ENCODE data around the gene NELFCD. TPM values are rescaled to one million over a fixed set of nuclear protein-coding genes. Genes with fewer than 3 reads are reported as not detected.

The NELFCD gene
- total and polyA plus RNA-seq, 10 of the 15 experiments (the other 5 are each of a cell fraction or from before 2014, with no cell fraction given) = 8.9 to 109 (median 82.9) TPM

- BruUV-seq (replicated peaks) = no TSS peak
- SMC1A ChIA-PET (ENCODE audit: uncharacterized antibody, unreplicated experiment) = interaction anchor here (1.1 to 1.3 kb wide), 2 partner anchors 9 to 14 kb away, joined by 3 to 4 read pairs; no protein-coding TSS in a partner anchor
- Histone ChIP-seq H3K79me2 (ENCODE audit: control insufficient read depth, insufficient read depth, low read length) (no peaks in the 10 kb centered on the region), H3K9ac (ENCODE audit: control insufficient read depth, insufficient read depth, low read length) (no peak overlapping the region), H3K4me3 (no peak overlapping the region), H3K36me3 (ENCODE audit: control insufficient read depth in 2 of 2, insufficient read depth in 2 of 2, low read length in 1 of 2) (peaks cover 1 to 4% of the 10 kb centered on the region in 2 experiments; a peak in 3 of 4 replicates), H4K20me1 (ENCODE audit: control insufficient read depth, insufficient read depth) (no peaks in the 10 kb centered on the region), H2AFZ (ENCODE audit: control insufficient read depth, low read depth, low read length) (no peak overlapping the region), H3K4me1 (ENCODE audit: control insufficient read depth, insufficient read depth, low read length) (peaks cover 11% of the 10 kb centered on the region), H3K27me3 (replicated peaks in 1 of 2; ENCODE audit: control insufficient read depth in 2 of 2, insufficient read depth in 2 of 2, low read length in 1 of 2) (no peaks in the 10 kb centered on the region), H3K27ac (ENCODE audit: control insufficient read depth, insufficient read depth) (no peak overlapping the region), H3K9me3 (replicated peaks; ENCODE audit: control insufficient read depth, insufficient read depth, low read length) (no peaks in the 10 kb centered on the region), H3K4me2 (ENCODE audit: control insufficient read depth, insufficient read depth) (no peak overlapping the region)
- ATAC-seq (peak; percentile 35), FAIRE-seq (no peak), DNase-seq (ENCODE audit: low read depth, low spot score) (no peak)
- in situ Hi-C loops (cut with MboI) = no loop called here
- intact Hi-C loops (cut with micrococcal nuclease; ENCODE audit: unreplicated experiment) = no loop called here
- POLR2A ChIA-PET = no interaction called here
- 86% methylated on average over 16 of the region's 16 CpGs for WGBS (ENCODE audit: insufficient coverage, insufficient replicate concordance, low lambda C conversion rate, missing lambda C conversion rate)
- TF ChIP-seq RAD51 (IDR thresholded peaks at IDR 0.05) = no peak
- TF ChIP-seq PAX5 (IDR thresholded peaks at IDR 0.05; ENCODE audit: borderline replicate concordance, low read depth, low read length) = no peak
- no peak for TF ChIP-seq RELB (IDR thresholded peaks at IDR 0.05; ENCODE audit: low read depth)
- no peak for TF ChIP-seq MXI1 (IDR thresholded peaks at IDR 0.05; ENCODE audit: low read depth, low read length)
- no peak for TF ChIP-seq RAD21 (IDR thresholded peaks at IDR 0.05; ENCODE audit: insufficient read depth, low read depth, low read length)
- no peak for TF ChIP-seq BACH1 (IDR thresholded peaks at IDR 0.05; ENCODE audit: borderline replicate concordance)
- TF ChIP-seq MYB (IDR thresholded peaks at IDR 0.05; ENCODE audit: borderline replicate concordance, low read depth, low read length) = no peak
- TF ChIP-seq SMAD1 (IDR thresholded peaks at IDR 0.05; ENCODE audit: low read depth, partially characterized antibody) = no peak
- TF ChIP-seq HDAC2 (IDR thresholded peaks at IDR 0.05) = no peak
- no peak for TF ChIP-seq CBFB (IDR thresholded peaks at IDR 0.05; ENCODE audit: low read depth)
- TF ChIP-seq SREBF2 (IDR thresholded peaks at IDR 0.05; ENCODE audit: low read length) = no peak
- no peak for TF ChIP-seq E4F1 (IDR thresholded peaks at IDR 0.05; ENCODE audit: borderline replicate concordance, partially characterized antibody)
- no peak for TF ChIP-seq SRF (IDR thresholded peaks at IDR 0.05; ENCODE audit: low read depth in 2 of 2, low read length in 2 of 2)
- TF ChIP-seq FOS (IDR thresholded peaks at IDR 0.05; ENCODE audit: borderline replicate concordance, extremely low read depth, insufficient read length) = no peak
- TF ChIP-seq ESRRA (IDR thresholded peaks at IDR 0.05; ENCODE audit: low read length) = no peak
- no peak for TF ChIP-seq SIX5 (IDR thresholded peaks at IDR 0.05; ENCODE audit: low read depth, low read length, severe bottlenecking)
- CTCF ChIA-PET = interaction anchor here (0.6 to 1.8 kb wide), 2 partner anchors 9 to 147 kb away, joined by 3 to 5 read pairs; no protein-coding TSS in a partner anchor
- RAD21 ChIA-PET (ENCODE audit: unreplicated experiment) = interaction anchor here (1.3 to 2.1 kb wide), 3 partner anchors 11 to 110 kb away, joined by 3 to 11 read pairs (median 4); partner anchors contain the start of gene ATP5F1E
These were observed 36.6 kb downstream of the NELFCD start for GRCh38 chr20:59017493-59018231.
